HEK293 (cell line): Measurements from ENCODE around the gene E2F4.

ENCODE experiments used
- CTCF ChIA-PET: fragments of 350-600 bp; formaldehyde crosslinking; extraction: SDS; loops from one replicate; lab custom pipeline; 2021; ENCODE audit warnings: antibody characterized with exemption; lab: Yijun Ruan, JAX
- POLR2A ChIA-PET: fragments of 300-600 bp; formaldehyde crosslinking; extraction: SDS; loops from one replicate; lab custom pipeline; 2020; ENCODE audit warnings: antibody characterized with exemption, inconsistent platforms; lab: Yijun Ruan, JAX
- H3K27ac ChIP-seq: fragments of 200-500 bp; sonication (Bioruptor generic); 2 replicates; pipeline ENCODE4 v1.5.1; 2014; ENCODE audit warnings: low read depth, low read length, control low read depth, inconsistent platforms; ENCODE audit errors: extremely low read depth
- H3K36me3 ChIP-seq, 2 experiments: fragments of 200-500 bp in 1 of 2; sonication (Bioruptor generic) in 1 of 2; 1 replicate in 1 of 2; 2 replicates in 1 of 2; pipeline ENCODE4 v1.5.1; 2014 to 2017; ENCODE audit warnings: inconsistent platforms in 2 of 2, low read length in 2 of 2; ENCODE audit not compliant: control insufficient read depth in 2 of 2, insufficient read depth in 1 of 2
- H3K4me1 ChIP-seq: fragments of 200-500 bp; sonication (Bioruptor generic); 2 replicates; pipeline ENCODE4 v1.5.1; 2014; ENCODE audit warnings: mild to moderate bottlenecking, low read length, inconsistent platforms; ENCODE audit not compliant: control insufficient read depth, insufficient read depth
- H3K4me3 ChIP-seq: 2 replicates; pipeline ENCODE4 v1.5.1; 2011; ENCODE audit warnings: low read depth, mild to moderate bottlenecking, control low read depth, low read length, moderate library complexity
- H3K9me3 ChIP-seq: fragments of 200-500 bp; sonication (Bioruptor generic); 2 replicates; pipeline ENCODE4 v1.5.1; 2014; ENCODE audit warnings: low read depth, low read length, inconsistent platforms; ENCODE audit not compliant: control insufficient read depth, insufficient read depth
- AEBP2 ChIP-seq: fragments of 450-650 bp; formaldehyde crosslinking; IDR thresholded peaks from 2 replicates; pipeline ENCODE4 v1.5.1; 2016; ENCODE audit warnings: missing biosample characterization, missing genetic modification characterization, borderline replicate concordance
- BCL11A ChIP-seq: fragments of 450-650 bp; formaldehyde crosslinking; IDR thresholded peaks from 2 replicates; pipeline ENCODE4 v1.5.1; 2016; ENCODE audit warnings: low read depth, missing biosample characterization, missing genetic modification characterization
- MZF1 ChIP-seq: fragments of 450-650 bp; formaldehyde crosslinking; IDR thresholded peaks from 2 replicates; pipeline ENCODE4 v1.5.1; 2017; ENCODE audit warnings: missing biosample characterization, missing genetic modification characterization, borderline replicate concordance
- OSR2 ChIP-seq: fragments of 450-650 bp; formaldehyde crosslinking; IDR thresholded peaks from 2 replicates; pipeline ENCODE4 v1.5.1; 2016; ENCODE audit warnings: missing biosample characterization, missing genetic modification characterization
- OVOL3 ChIP-seq: fragments of 450-650 bp; formaldehyde crosslinking; IDR thresholded peaks from 2 replicates; pipeline ENCODE4 v1.5.1; 2016; ENCODE audit warnings: missing biosample characterization, missing genetic modification characterization
- PRDM6 ChIP-seq: fragments of 450-650 bp; formaldehyde crosslinking; IDR thresholded peaks from 2 replicates; pipeline ENCODE4 v1.5.1; 2017; ENCODE audit warnings: missing biosample characterization, missing genetic modification characterization
- RBAK ChIP-seq: fragments of 450-650 bp; formaldehyde crosslinking; IDR thresholded peaks from 2 replicates; pipeline ENCODE4 v1.5.1; 2016; ENCODE audit warnings: missing biosample characterization, missing genetic modification characterization
- YY2 ChIP-seq: fragments of 450-650 bp; formaldehyde crosslinking; IDR thresholded peaks from 2 replicates; pipeline ENCODE4 v1.5.1; 2016; ENCODE audit warnings: missing biosample characterization, missing genetic modification characterization
- ZBTB20 ChIP-seq: fragments of 450-650 bp; formaldehyde crosslinking; IDR thresholded peaks from 2 replicates; pipeline ENCODE4 v1.5.1; 2016; ENCODE audit warnings: missing biosample characterization, missing genetic modification characterization
- ZFP37 ChIP-seq: fragments of 450-650 bp; formaldehyde crosslinking; IDR thresholded peaks from 2 replicates; pipeline ENCODE4 v1.5.1; 2016; ENCODE audit warnings: missing biosample characterization, missing genetic modification characterization
- ZNF114 ChIP-seq: fragments of 450-650 bp; formaldehyde crosslinking; IDR thresholded peaks from 2 replicates; pipeline ENCODE4 v1.5.0; 2017; ENCODE audit warnings: missing biosample characterization, missing genetic modification characterization
- ZNF169 ChIP-seq: fragments of 450-650 bp; formaldehyde crosslinking; IDR thresholded peaks from 2 replicates; pipeline ENCODE4 v1.5.1; 2016; ENCODE audit warnings: missing biosample characterization, missing genetic modification characterization
- ZNF26 ChIP-seq: fragments of 450-650 bp; formaldehyde crosslinking; IDR thresholded peaks from 2 replicates; pipeline ENCODE4 v1.5.1; 2016; ENCODE audit warnings: missing biosample characterization, missing genetic modification characterization
- ZNF274 ChIP-seq, 2 experiments: fragments of 200-500 bp in 1 of 2; fragments of 450-650 bp in 1 of 2; sonication (Bioruptor generic) in 1 of 2; formaldehyde crosslinking in 1 of 2; IDR thresholded peaks; 2 replicates each; pipeline versions ENCODE4 v1.5.1 to v1.6.1; 2014 to 2016; ENCODE audit warnings: borderline replicate concordance in 1 of 2, inconsistent platforms in 1 of 2, low read length in 1 of 2, missing biosample characterization in 1 of 2, missing genetic modification characterization in 1 of 2
- ZNF280C ChIP-seq: fragments of 450-650 bp; formaldehyde crosslinking; IDR thresholded peaks from 2 replicates; pipeline ENCODE4 v1.5.1; 2016; ENCODE audit warnings: missing biosample characterization, missing genetic modification characterization
- ZNF335 ChIP-seq: fragments of 450-650 bp; formaldehyde crosslinking; conservative IDR thresholded peaks from 2 replicates; pipeline ENCODE4 v1.5.1; 2016; ENCODE audit warnings: missing biosample characterization, missing genetic modification characterization
- ZNF426 ChIP-seq: fragments of 450-650 bp; formaldehyde crosslinking; IDR thresholded peaks from 2 replicates; pipeline ENCODE4 v1.5.1; 2017; ENCODE audit warnings: missing biosample characterization, missing genetic modification characterization, mild to moderate bottlenecking, inconsistent platforms, moderate library complexity
- ZNF514 ChIP-seq: fragments of 450-650 bp; formaldehyde crosslinking; IDR thresholded peaks from 2 replicates; pipeline ENCODE4 v1.5.1; 2016; ENCODE audit warnings: missing biosample characterization, missing genetic modification characterization
- ZNF529 ChIP-seq: fragments of 450-650 bp; formaldehyde crosslinking; IDR thresholded peaks from 2 replicates; pipeline ENCODE4 v1.5.1; 2017; ENCODE audit warnings: missing genetic modification characterization, missing biosample characterization; ENCODE audit not compliant: insufficient replicate concordance
- ZNF561 ChIP-seq: fragments of 450-650 bp; IDR thresholded peaks from 2 replicates; pipeline ENCODE4 v1.5.1; 2018; ENCODE audit warnings: missing biosample characterization, missing genetic modification characterization, borderline replicate concordance
- ZNF660 ChIP-seq: fragments of 450-650 bp; IDR thresholded peaks from 2 replicates; pipeline ENCODE4 v1.5.1; 2018; ENCODE audit warnings: missing biosample characterization, mild to moderate bottlenecking, missing genetic modification characterization
- ZNF701 ChIP-seq: fragments of 450-650 bp; formaldehyde crosslinking; IDR thresholded peaks from 2 replicates; pipeline ENCODE4 v1.5.1; 2016; ENCODE audit warnings: missing biosample characterization, missing genetic modification characterization
- ZNF776 ChIP-seq: fragments of 450-650 bp; formaldehyde crosslinking; IDR thresholded peaks from 2 replicates; pipeline ENCODE4 v1.5.0; 2017; ENCODE audit warnings: missing biosample characterization, missing genetic modification characterization, borderline replicate concordance
- ZNF777 ChIP-seq: fragments of 450-650 bp; formaldehyde crosslinking; IDR thresholded peaks from 2 replicates; pipeline ENCODE4 v1.5.1; 2017; ENCODE audit warnings: missing biosample characterization, missing genetic modification characterization, borderline replicate concordance
- ZNF791 ChIP-seq: fragments of 450-650 bp; formaldehyde crosslinking; IDR thresholded peaks from 2 replicates; pipeline ENCODE4 v1.5.1; 2016; ENCODE audit warnings: missing biosample characterization, missing genetic modification characterization
- ZXDB ChIP-seq: fragments of 450-650 bp; formaldehyde crosslinking; IDR thresholded peaks from 2 replicates; pipeline ENCODE4 v1.5.1; 2016; ENCODE audit warnings: missing biosample characterization, missing genetic modification characterization

Gene E2F4

GRCh38 chr16:67165121-67166078 lies 26.6 kb upstream of the E2F4 start:
- H3K9me3 ChIP-seq: no peaks in the 10 kb centered on the region
- ChIA-PET POLR2A (no interaction called here), CTCF (no interaction called here)
- no peak overlapping the region for H3K4me3 ChIP-seq
- H3K4me1 ChIP-seq: no peaks in the 10 kb centered on the region
- no peak overlapping the region for H3K27ac ChIP-seq
- TF ChIP-seq ZNF701 (no peak), ZNF335 (no peak), ZNF426 (tag by site-specific recombination) (no peak), ZNF777 (tag by site-specific recombination) (no peak), ZNF274 (IDR thresholded peaks at IDR 0.05; ENCODE audit: low read length) (no peak), ZNF274 (tag by site-specific recombination; IDR thresholded peaks at IDR 0.05; ENCODE audit: borderline replicate concordance) (no peak), ZBTB20 (no peak), OSR2 (tag by site-specific recombination) (no peak), YY2 (tag by site-specific recombination) (no peak), BCL11A (tag by site-specific recombination) (no peak), AEBP2 (tag by site-specific recombination) (no peak), ZXDB (tag by site-specific recombination) (no peak), RBAK (tag by site-specific recombination) (no peak), ZNF280C (tag by site-specific recombination) (no peak)
- TF ChIP-seq, all 188 proteins: peak for 0
- peaks cover 0 to 3% of the 10 kb centered on the region in 2 experiments; a peak in 1 of 3 replicates for H3K36me3 ChIP-seq

- ChIA-PET CTCF (no interaction called here), POLR2A (no interaction called here)
- Histone ChIP-seq H3K4me3 (no peak overlapping the region), H3K36me3 (peaks cover 0 to 3% of the 10 kb centered on the region in 2 experiments; a peak in 1 of 3 replicates), H3K27ac (no peak overlapping the region), H3K9me3 (no peaks in the 10 kb centered on the region), H3K4me1 (no peaks in the 10 kb centered on the region; the same call in 1 of the 2 replicates)
- TF ChIP-seq ZNF335 (no peak), OVOL3 (no peak), ZNF114 (tag by site-specific recombination) (no peak), PRDM6 (tag by site-specific recombination) (no peak), ZNF514 (no peak), ZNF776 (tag by site-specific recombination) (no peak), ZNF777 (tag by site-specific recombination) (no peak), ZNF26 (tag by site-specific recombination) (no peak), ZFP37 (tag by site-specific recombination) (no peak), ZNF561 (tag by site-specific recombination) (no peak), ZNF529 (tag by site-specific recombination) (no peak), ZNF791 (tag by site-specific recombination) (no peak), MZF1 (tag by site-specific recombination) (no peak), ZNF660 (no peak), ZNF169 (tag by site-specific recombination) (no peak)
These were observed 25.8 kb upstream of the E2F4 start for GRCh38 chr16:67166110-67166547.
